Tibial nerve (tissue), 3 donors: ENCODE data around the gene CMIP.

ENCODE experiments used
- POLR2A ChIP-seq, 2 donors: fragments of 450-650 bp; IDR thresholded peaks; one replicate each; pipeline ENCODE4 v1.6.1; 2017; ENCODE audit warnings: antibody characterized with exemption in 2 of 2, mild to moderate bottlenecking in 2 of 2, moderate library complexity in 2 of 2
- TF ChIP-seq, protein P1 (sequence below), 5 experiments: fragments of 200-600 bp in 3 of 5; fragments of 450-650 bp in 2 of 5; sonication (generic) in 3 of 5; IDR thresholded peaks; one replicate each; pipeline ENCODE4 v1.5.1; 2016 to 2019; ENCODE audit warnings: antibody characterized with exemption in 5 of 5, mild to moderate bottlenecking in 3 of 5, moderate library complexity in 2 of 5

DNA sequence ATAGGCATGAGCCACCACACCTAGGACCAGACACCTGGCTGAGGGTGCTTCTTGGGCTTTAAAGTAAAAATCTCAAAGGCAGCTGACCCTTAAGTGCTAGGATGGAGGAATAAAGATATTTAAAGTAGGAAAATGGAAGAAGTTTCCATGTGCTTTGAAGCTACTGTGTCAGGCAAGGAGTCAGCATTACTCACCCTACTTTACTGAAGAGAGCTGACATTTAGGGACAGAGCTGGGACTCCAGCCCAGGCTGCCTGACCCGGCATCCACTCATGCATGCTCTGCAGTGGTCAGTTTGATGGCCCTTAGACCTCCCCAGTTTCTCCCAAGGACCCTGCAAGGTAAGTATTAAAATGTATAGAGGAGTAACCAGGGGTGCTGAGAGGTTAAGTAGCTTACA, 209.7 kb downstream of the CMIP start:
- TF ChIP-seq, protein P1, sequence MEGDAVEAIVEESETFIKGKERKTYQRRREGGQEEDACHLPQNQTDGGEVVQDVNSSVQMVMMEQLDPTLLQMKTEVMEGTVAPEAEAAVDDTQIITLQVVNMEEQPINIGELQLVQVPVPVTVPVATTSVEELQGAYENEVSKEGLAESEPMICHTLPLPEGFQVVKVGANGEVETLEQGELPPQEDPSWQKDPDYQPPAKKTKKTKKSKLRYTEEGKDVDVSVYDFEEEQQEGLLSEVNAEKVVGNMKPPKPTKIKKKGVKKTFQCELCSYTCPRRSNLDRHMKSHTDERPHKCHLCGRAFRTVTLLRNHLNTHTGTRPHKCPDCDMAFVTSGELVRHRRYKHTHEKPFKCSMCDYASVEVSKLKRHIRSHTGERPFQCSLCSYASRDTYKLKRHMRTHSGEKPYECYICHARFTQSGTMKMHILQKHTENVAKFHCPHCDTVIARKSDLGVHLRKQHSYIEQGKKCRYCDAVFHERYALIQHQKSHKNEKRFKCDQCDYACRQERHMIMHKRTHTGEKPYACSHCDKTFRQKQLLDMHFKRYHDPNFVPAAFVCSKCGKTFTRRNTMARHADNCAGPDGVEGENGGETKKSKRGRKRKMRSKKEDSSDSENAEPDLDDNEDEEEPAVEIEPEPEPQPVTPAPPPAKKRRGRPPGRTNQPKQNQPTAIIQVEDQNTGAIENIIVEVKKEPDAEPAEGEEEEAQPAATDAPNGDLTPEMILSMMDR (IDR thresholded peaks at IDR 0.05) = no peak
- TF ChIP-seq POLR2A (IDR thresholded peaks at IDR 0.05) = no peak
